Spleen (tissue), 7 donors: Measurements from ENCODE around the gene CLRN3.

Source experiments
- POLR2A ChIP-seq, 3 donors: fragments of 450-650 bp; IDR thresholded peaks; one replicate each; pipeline ENCODE4 v1.5.1; 2017; ENCODE audit warnings: antibody characterized with exemption in 3 of 3, mild to moderate bottlenecking in 1 of 3
- POLR2AphosphoS5 ChIP-seq, 3 donors: sonication (generic); formaldehyde crosslinking; IDR thresholded peaks; one replicate each; pipeline ENCODE4 v1.5.1; 2017; ENCODE audit warnings: antibody characterized with exemption in 3 of 3
- TF ChIP-seq, protein P1 (sequence below), 11 experiments: fragments of 200-600 bp in 7 of 11; fragments of 450-650 bp in 4 of 11; sonication (generic) in 4 of 11; IDR thresholded peaks in 8 of 11; conservative IDR thresholded peaks in 3 of 11; 1 replicate in 7 of 11; 2 replicates in 4 of 11; pipeline versions ENCODE4 v1.4.0 to v1.8.0; 2016 to 2021; ENCODE audit warnings: antibody characterized with exemption in 11 of 11, inconsistent platforms in 4 of 11, mild to moderate bottlenecking in 1 of 11
- donor health status: DM: no; HTN: no; CAD: no; lungs with moderate emphysema.
- donor health status: DM: no; HTN: no; CAD: no.
- donor health status: DM: no; HTN: no; CAD: no.

DNA sequence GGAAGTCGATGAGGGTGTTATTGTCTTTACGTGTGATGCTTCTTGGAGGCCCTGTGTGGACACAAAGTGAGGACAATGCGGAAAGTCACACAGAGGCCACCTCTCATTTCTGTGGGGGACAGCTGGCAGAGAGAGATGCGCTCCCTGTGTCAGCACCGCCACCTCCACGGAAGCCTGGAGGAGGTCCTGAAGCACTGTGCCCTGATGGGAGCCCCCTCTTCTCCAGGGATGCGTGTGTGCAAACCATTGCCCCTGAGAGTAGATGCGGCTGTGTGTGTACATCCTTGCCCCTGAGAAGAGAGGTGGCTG, 16.2 kb upstream of the CLRN3 start:
- TF ChIP-seq POLR2A (IDR thresholded peaks at IDR 0.05) (no peak), POLR2AphosphoS5 (IDR thresholded peaks at IDR 0.05) (no peak)
- TF ChIP-seq, protein P1, sequence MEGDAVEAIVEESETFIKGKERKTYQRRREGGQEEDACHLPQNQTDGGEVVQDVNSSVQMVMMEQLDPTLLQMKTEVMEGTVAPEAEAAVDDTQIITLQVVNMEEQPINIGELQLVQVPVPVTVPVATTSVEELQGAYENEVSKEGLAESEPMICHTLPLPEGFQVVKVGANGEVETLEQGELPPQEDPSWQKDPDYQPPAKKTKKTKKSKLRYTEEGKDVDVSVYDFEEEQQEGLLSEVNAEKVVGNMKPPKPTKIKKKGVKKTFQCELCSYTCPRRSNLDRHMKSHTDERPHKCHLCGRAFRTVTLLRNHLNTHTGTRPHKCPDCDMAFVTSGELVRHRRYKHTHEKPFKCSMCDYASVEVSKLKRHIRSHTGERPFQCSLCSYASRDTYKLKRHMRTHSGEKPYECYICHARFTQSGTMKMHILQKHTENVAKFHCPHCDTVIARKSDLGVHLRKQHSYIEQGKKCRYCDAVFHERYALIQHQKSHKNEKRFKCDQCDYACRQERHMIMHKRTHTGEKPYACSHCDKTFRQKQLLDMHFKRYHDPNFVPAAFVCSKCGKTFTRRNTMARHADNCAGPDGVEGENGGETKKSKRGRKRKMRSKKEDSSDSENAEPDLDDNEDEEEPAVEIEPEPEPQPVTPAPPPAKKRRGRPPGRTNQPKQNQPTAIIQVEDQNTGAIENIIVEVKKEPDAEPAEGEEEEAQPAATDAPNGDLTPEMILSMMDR (IDR thresholded peaks at IDR 0.05 in 8 of 11, conservative IDR thresholded peaks at IDR 0.05 in 3 of 11) = no peak
